ENCODE measurements around the gene MIGA1. TPM values are rescaled to one million over a fixed set of nuclear protein-coding genes. Genes with fewer than 3 reads are reported as not detected.

The MIGA1 gene
- total and polyA plus RNA-seq, 2 of the 13 experiments (the other 11 are each of a cell fraction or from before 2014, with no cell fraction given) = 3.8 to 6.6 TPM

DNA sequence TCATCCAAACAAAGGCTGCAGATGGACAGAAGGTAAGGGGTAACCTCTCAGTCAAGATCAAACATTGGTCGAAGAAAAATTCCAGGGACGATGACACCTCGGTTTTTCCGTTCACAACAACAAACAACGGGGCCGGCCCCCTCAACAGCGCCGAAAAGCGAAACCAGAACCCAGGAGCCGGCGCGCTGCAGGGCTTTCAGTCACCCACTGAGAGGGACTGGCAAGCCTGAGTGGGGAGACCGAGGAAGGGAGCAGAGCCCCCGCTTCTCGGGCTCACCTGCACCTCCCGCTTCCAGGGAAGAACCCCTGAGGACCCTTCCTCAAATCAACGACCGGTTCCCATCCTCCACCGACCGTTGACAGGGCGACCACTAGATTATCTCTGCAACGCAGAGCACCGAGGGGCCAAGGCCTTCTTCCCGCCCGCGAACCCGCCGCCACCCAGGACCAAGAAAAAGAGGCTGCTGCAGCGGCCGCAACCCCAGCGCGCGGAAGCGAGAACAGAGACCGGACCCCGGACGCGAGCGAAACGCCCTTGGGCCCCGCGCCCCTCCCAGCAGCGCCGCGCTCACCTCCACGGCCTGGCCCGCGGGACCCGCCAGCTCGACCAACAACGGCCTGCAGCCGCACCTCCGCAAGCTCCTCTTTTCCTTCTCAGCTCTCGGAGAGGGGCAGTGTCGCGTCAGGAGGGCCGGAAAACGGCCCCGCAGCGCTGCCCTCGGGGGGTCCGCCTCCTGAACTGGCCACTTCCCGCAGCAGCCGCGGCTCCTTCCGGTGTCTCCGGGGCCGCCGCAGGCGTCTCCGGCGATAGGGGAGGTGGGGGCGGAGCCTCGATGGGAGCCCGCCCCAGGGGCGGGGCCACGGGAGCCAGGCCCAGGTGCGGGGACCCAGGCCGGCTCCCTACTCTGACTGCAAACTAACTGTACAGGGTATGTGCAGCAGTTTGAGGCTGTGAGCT is 20.1 kb upstream of the MIGA1 start, which contains the start of gene USP33 (continued):
- TF ChIP-seq ZNF564 (CRISPR knock-in tag; IDR thresholded peaks at IDR 0.05) (no peak; the same call in 1 of the 2 replicates), HOXA3 (CRISPR knock-in tag; IDR thresholded peaks at IDR 0.05) (peak; percentile 73; the same call in 1 of the 2 replicates), ZNF598 (CRISPR knock-in tag; IDR thresholded peaks at IDR 0.05; ENCODE audit: borderline replicate concordance) (peak; percentile 90; the same call in 1 of the 2 replicates), ZNF382 (CRISPR knock-in tag; IDR thresholded peaks at IDR 0.05; ENCODE audit: borderline replicate concordance) (no peak), ISX (CRISPR knock-in tag; conservative IDR thresholded peaks at IDR 0.05) (no peak; the same call in 1 of the 2 replicates), PLRG1 (conservative IDR thresholded peaks at IDR 0.05) (no peak), ZNF44 (CRISPR knock-in tag; IDR thresholded peaks at IDR 0.05) (no peak), TOPORS (CRISPR knock-in tag; IDR thresholded peaks at IDR 0.05) (0 out of 2 replicates have a peak, but pooled peaks have one; percentile 32), ATRX (CRISPR knock-in tag; IDR thresholded peaks at IDR 0.05; ENCODE audit: borderline replicate concordance) (no peak), NFYB (CRISPR knock-in tag; IDR thresholded peaks at IDR 0.05) (no peak), RNF2 (conservative IDR thresholded peaks at IDR 0.05; ENCODE audit: low read depth) (no peak), SIX4 (CRISPR knock-in tag; IDR thresholded peaks at IDR 0.05) (no peak)
- TF ChIP-seq, protein P1, sequence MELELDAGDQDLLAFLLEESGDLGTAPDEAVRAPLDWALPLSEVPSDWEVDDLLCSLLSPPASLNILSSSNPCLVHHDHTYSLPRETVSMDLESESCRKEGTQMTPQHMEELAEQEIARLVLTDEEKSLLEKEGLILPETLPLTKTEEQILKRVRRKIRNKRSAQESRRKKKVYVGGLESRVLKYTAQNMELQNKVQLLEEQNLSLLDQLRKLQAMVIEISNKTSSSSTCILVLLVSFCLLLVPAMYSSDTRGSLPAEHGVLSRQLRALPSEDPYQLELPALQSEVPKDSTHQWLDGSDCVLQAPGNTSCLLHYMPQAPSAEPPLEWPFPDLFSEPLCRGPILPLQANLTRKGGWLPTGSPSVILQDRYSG (CRISPR knock-in tag; IDR thresholded peaks at IDR 0.05) = peak; percentile 43; the same call in 1 of the 2 replicates
- TF ChIP-seq, protein P2, sequence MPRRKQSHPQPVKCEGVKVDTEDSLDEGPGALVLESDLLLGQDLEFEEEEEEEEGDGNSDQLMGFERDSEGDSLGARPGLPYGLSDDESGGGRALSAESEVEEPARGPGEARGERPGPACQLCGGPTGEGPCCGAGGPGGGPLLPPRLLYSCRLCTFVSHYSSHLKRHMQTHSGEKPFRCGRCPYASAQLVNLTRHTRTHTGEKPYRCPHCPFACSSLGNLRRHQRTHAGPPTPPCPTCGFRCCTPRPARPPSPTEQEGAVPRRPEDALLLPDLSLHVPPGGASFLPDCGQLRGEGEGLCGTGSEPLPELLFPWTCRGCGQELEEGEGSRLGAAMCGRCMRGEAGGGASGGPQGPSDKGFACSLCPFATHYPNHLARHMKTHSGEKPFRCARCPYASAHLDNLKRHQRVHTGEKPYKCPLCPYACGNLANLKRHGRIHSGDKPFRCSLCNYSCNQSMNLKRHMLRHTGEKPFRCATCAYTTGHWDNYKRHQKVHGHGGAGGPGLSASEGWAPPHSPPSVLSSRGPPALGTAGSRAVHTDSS (CRISPR knock-in tag; conservative IDR thresholded peaks at IDR 0.05) = no peak
- TF ChIP-seq, protein P3, sequence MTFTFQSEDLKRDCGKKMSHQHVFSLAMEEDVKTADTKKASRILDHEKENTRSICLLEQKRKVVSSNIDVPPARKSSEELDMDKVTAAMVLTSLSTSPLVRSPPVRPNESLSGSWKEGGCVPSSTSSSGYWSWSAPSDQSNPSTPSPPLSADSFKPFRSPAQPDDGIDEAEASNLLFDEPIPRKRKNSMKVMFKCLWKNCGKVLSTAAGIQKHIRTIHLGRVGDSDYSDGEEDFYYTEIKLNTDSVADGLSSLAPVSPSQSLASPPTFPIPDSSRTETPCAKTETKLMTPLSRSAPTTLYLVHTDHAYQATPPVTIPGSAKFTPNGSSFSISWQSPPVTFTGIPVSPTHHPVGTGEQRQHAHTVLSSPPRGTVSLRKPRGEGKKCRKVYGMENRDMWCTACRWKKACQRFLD (CRISPR knock-in tag; IDR thresholded peaks at IDR 0.05; ENCODE audit: borderline replicate concordance) = 0 out of 2 replicates have a peak, but pooled peaks have one; percentile 88
- TF ChIP-seq, protein P4, sequence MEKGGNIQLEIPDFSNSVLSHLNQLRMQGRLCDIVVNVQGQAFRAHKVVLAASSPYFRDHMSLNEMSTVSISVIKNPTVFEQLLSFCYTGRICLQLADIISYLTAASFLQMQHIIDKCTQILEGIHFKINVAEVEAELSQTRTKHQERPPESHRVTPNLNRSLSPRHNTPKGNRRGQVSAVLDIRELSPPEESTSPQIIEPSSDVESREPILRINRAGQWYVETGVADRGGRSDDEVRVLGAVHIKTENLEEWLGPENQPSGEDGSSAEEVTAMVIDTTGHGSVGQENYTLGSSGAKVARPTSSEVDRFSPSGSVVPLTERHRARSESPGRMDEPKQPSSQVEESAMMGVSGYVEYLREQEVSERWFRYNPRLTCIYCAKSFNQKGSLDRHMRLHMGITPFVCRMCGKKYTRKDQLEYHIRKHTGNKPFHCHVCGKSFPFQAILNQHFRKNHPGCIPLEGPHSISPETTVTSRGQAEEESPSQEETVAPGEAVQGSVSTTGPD (CRISPR knock-in tag; IDR thresholded peaks at IDR 0.05) = no peak
- TF ChIP-seq, protein P5, sequence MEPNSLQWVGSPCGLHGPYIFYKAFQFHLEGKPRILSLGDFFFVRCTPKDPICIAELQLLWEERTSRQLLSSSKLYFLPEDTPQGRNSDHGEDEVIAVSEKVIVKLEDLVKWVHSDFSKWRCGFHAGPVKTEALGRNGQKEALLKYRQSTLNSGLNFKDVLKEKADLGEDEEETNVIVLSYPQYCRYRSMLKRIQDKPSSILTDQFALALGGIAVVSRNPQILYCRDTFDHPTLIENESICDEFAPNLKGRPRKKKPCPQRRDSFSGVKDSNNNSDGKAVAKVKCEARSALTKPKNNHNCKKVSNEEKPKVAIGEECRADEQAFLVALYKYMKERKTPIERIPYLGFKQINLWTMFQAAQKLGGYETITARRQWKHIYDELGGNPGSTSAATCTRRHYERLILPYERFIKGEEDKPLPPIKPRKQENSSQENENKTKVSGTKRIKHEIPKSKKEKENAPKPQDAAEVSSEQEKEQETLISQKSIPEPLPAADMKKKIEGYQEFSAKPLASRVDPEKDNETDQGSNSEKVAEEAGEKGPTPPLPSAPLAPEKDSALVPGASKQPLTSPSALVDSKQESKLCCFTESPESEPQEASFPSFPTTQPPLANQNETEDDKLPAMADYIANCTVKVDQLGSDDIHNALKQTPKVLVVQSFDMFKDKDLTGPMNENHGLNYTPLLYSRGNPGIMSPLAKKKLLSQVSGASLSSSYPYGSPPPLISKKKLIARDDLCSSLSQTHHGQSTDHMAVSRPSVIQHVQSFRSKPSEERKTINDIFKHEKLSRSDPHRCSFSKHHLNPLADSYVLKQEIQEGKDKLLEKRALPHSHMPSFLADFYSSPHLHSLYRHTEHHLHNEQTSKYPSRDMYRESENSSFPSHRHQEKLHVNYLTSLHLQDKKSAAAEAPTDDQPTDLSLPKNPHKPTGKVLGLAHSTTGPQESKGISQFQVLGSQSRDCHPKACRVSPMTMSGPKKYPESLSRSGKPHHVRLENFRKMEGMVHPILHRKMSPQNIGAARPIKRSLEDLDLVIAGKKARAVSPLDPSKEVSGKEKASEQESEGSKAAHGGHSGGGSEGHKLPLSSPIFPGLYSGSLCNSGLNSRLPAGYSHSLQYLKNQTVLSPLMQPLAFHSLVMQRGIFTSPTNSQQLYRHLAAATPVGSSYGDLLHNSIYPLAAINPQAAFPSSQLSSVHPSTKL (CRISPR knock-in tag; IDR thresholded peaks at IDR 0.05) = peak; percentile 57; the same call in 1 of the 2 replicates
- TF ChIP-seq, protein P6, sequence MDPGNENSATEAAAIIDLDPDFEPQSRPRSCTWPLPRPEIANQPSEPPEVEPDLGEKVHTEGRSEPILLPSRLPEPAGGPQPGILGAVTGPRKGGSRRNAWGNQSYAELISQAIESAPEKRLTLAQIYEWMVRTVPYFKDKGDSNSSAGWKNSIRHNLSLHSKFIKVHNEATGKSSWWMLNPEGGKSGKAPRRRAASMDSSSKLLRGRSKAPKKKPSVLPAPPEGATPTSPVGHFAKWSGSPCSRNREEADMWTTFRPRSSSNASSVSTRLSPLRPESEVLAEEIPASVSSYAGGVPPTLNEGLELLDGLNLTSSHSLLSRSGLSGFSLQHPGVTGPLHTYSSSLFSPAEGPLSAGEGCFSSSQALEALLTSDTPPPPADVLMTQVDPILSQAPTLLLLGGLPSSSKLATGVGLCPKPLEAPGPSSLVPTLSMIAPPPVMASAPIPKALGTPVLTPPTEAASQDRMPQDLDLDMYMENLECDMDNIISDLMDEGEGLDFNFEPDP (CRISPR knock-in tag; conservative IDR thresholded peaks at IDR 0.05) = no peak

Measured in HepG2 (cell line).